Measurements from ENCODE around the gene CCDC70.
"Not testable (repeated sequence)": the region's sequence is repeated elsewhere in the genome, so short reads cannot be mapped to it uniquely, and the experiment has no call there.

The CCDC70 gene

DNA sequence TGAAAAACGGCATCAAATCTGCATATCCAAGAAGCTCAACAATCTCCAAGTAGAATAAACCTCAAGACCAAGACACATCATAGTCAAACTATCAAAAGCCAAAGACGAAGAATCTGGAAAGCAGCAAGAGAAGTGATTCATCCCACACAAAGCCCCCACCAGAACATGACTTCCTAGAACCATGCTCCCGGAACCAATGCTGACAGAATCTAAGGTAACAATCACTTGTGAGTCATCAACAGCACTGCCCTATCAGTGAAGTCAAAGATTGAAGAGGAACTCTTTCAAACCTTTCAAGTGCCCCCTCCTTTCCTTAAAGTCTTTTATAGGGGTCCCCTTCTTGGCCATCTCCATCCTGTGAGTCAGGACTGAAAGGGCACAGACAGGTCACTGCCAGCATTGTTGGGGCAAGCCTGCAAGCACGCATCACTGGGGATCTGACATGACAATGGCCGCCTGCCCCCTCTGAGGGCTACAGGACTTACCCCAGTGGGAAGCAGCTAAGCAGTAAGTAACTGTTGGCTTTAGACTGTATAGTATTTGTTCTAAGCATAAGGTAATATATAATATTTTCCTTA is at the start of gene CCDC70:
TSS of gene CCDC70 (plus strand) at position 247 of the 578 bp plus-strand sequence. CDS start 3,443 bp downstream, outside the sequence.
- DNase-seq = peak in 1 of 2 donors; percentile 16

DNA sequence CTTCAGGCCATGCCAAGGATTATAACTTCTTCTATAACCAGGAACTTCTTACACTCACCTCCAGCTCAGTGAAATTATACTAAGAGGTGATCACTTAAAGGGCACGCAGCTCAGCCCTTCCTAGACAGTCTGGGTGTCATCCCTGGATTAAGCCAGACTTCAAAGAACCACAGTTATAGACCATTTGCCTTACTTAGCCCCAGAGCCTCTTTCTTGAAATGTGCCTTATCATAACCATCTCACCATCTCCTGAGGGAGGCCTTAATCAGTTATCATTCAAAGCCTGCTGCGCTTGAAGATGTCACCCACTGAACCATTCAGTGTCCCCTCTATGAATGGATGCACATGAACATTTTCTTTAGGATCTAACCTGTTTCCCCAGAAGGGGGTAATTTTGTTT is 47.7 kb upstream of the CCDC70 start:
- DNase-seq = no peak

DNA sequence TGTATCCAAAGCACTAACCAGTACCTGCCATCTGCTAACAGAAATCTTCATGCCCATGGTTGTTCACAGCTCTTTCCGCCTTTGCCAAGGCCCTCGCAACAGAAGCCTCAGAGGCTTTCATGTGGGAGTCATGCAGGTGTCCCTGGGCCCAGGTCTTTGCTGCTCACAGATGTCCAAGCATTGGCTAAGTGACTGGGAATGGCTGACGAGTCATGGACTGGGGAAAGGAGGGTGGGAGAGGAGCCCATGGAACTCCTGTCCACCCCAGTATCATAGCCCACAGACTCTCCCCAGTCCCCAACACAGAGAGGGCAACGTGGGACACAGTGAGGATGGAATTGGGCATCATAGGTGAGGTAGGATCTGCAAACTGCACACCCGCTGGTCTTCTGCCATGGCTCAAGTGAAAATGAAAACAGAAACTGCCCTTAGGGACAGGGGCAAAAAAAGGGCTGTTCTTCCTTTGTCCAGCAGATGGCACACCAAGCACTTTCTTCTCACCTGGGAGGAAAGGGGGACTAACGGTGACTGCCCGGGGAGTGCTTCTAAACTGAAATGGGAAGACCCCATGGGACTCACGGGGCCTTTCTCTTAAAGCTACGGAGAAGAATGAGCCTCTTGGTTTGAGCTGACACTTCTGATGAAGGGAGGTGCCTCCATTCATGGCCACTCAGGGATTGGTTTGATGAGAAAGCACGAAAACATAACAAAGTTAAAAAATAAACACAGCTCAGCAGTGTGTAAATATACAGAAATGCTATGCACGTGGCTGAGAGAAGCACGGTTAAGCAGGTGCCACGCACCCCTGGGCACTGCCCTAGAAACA is 46.7 kb upstream of the CCDC70 start:
- peak; percentile 76 to 78 for DNase-seq

DNA sequence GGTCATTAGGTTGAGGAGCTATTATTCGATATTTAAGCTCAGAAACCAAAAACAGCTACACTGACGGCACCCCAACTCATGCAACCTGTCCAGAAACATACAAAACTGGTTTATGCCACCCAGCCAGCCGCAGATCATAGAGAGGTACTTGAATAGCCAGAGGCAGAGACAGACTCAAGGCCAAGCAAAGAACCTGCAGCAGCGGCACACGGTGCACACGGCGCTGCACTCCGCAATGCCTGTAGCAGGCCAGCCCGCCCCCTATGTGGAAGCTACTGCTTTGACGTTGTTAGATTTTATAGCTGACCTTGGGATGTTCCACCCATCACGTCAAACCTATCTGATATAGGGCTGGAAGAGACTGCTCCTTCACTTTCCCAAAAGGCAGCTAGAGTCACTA is 45.9 kb upstream of the CCDC70 start:
- DNase-seq = no peak

DNA sequence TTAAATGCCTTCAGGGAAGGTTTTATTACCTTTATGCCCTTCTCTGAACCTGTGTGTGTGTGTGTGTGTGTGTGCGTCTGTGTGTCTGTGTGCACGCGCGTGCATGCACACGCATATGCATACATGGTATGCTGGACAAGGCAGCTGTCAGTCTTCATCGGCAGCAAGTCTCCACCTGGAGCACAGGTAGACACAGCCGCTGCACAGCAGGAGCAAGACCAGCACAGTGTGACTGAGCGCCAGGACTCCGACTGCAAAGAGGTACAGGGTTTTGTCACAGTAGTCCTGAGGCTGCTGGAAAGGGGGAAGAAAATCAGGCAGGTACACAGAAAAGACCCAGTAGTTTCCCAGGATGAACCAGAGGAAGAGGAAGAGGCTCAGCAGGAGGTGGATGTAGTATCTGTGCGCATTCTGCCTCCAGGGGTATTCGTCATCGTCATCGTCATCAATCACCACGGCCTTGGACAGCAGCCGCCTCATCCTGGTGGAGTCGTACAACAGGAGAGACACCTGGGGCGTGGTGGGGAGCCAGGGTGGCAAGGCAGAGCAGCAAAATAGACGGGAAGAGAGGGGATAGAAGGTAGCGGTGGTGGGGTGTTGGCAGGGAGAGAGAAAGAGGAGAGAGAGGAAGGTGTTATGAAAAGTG is 45.0 kb upstream of the CCDC70 start:
- DNase-seq = no peak

DNA sequence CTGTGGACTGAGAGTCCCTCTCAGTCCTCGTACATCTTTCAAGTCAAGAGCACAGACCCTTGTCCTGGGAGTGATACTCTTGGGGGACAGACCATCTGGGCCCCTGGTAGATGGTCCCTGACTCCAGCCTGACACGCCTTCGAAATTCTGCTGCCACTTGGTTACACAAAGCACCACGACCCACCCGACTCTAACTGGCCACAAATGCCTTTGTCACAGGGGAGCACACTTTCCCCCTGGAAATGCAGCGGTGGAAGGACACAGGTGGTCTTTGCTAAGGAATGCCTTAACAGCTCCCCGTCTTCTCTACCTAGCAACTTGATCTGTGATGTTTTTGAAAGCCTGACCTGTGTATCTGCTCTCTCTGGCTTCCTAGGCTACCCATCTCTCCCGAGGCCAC is 44.1 kb upstream of the CCDC70 start:
- no peak for DNase-seq

DNA sequence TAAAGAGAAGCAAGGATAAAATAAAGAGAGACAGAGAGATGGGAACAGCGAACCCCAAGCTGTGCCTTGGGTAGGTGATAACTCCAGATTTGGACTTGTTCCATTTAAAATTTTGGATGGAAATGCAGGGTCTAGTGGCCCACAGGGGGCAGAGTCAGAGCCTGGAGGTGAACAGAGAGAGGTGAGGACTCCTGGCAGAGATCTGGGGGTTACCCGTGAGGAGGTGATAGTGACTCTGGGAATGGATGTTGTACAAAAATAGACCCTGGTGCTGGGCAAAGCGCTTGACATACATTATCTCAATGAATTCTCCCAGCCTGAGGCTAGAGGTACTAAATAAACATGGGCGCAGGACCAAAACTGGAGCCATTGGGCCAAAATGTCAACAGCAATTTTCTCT is 43.5 kb upstream of the CCDC70 start:
- DNase-seq = no peak

DNA sequence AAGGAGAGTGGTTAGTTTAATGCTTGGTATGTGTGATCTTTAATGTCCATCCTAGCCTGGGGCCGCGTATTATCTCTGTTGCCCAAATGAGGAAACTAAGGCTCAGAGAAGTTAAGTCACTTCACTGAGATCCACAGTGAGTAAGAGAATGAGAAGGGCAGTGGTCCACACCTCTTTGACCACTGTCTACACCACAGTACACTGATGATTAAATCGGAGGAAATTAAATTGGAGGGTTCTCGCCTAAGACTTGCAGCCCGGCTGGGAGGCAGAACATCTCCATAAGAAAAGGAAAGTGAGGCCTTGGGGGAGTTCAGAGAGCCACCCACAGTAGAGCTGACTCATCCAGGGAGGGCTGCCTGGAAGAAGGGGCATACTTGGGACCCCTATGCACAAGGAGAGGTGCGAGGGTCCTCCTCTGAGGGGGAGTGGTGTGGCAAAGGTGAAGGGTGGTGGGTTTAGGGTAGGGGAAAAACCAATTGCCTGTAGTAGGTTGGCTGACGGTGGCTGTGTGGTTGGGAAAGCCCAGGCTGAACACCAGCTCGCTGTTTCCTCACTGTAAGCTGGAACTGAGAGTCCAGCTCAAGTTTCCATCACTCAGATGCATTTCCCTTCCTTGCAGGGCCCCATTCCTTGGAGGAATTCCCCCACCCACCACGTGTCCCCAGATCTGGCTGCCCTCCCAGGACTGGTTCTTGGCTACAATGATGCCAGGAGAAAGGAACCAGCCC is 42.8 kb upstream of the CCDC70 start:
- peak; percentile 65 to 77 for DNase-seq

DNA sequence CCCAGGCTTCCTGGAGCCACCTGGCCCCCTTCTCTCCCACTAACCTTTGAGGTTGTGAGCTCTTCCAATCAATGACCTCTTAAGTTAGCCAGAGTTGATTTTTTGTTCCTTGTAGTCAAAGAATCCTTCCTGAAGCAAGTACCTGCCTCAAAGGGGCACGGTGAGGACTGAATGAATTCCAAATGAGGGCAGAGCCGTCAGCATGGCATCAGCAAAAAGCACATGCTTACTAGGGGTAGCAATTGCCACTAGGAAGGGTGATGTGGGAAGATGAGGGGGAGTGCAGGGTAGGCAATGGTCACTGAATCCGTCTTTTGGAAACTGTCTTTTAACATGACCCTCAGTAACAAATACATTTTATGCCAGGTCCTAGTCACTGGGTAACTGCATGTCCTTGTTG is 42.2 kb upstream of the CCDC70 start:
- no peak for DNase-seq

DNA sequence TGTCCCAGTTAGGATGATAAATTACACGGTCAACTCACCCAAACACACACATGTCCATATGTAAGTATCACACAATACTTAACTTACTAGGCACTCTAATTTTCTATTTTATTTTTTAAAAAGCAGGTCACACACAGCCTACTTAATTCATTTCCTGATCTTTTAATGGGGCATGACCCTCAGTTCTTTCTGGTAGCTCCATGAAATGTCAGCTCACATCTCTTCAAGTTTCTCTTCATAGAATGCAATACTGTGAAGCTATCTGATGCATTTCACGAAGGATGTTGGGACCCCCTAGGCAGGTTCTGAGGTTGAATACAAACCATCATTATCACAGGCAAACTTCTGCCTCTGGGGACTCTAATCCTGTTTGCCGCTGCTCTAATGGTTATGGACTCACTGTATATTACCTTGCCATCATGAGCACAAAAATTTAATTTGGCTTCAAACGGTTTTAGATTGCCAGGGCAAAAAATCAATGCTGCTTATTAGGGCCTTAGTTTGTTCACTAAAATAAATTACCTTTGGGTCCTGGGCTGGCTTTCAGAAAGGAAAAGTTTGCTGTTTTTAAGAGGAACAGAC is 41.7 kb upstream of the CCDC70 start:
- no peak for DNase-seq

DNA sequence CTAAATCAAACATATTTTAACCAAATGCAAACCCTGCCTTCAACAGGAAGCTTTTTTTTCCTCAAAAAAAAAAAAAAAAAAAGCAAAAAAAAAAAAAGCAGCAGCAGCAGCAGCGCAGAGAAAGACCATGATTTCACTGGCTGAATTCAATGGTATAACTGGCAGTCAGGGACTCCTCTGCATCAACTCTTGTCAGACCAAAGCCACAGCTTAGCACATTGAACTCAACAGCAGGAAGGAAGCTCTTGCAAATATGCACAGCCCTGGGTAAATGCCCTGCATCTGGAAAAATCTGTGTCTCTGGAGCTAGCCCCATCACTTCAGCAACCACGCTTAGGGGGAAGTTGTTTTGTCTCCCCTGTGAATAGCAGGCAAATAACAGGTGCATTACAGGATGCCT is 40.2 kb upstream of the CCDC70 start:
- no peak for DNase-seq

DNA sequence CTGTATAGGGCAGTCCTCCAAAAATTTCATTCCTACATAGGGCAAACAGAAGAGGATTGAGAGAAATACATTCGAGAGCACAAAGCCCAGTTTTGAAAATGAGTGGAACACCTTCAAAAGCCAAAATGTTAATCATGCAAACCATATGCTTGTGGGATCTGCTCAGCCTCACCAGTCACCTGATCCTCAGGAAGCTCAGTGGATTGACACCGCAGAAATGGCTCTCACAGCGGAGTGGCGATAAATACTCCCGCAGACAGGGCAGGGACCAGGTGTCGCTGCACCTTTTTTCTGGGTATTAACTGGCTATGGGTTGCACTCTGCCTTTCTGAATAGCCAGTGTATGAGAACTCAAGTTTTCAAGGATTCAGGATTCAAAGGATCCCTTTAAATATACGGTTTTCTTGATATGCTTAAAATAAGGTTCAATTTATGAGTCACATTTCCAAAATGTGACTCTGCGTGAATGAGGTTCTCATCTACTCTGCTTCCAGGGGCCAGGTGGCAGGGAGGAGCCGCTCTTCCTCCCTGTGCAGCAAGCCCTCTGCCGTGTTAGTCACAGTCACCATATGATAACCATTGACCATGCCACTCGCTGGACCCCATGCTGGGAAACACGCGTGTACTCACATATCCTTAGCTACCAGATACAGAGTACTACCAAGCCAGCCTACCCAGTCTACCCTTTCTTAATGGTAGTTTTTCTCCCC is 39.5 kb upstream of the CCDC70 start:
- no peak for DNase-seq

DNA sequence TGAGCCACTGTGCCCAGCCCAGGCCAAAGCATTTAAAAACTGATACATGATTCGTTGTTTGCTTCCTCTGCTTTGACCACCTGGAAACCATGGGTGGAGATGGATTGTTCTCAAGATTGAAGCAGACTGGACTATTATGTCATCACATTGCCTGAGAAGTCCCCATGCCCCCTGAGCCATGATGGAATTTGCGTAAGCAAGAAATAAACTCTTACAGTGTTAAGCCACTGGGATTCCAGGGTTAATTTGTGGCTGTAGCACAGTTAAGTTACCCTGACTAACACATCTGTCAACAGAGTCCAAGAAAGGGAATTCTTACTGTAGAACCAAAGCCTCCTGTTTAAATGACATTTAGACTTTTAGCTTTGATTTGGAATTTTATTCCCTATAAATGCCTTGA is 38.4 kb upstream of the CCDC70 start:
- no peak for DNase-seq

DNA sequence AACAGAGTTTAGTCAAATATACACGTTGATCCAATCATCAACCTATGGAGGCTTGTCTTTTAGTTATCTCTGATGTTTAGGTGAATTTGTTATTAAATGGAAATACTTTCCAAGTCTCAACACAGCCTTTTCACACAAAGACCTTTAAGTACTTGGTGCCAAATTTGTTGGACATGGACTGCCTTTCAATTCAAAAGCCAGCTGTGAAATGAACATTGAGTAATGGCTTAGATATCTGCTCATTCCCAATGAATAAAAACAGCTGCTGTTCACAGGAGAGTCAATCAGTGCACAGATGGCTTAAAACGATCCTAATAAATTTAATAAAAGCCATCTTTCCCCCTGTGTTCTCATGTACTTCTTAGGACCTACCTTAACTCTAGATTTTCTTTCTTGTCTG is 37.9 kb upstream of the CCDC70 start:
- no peak for DNase-seq

DNA sequence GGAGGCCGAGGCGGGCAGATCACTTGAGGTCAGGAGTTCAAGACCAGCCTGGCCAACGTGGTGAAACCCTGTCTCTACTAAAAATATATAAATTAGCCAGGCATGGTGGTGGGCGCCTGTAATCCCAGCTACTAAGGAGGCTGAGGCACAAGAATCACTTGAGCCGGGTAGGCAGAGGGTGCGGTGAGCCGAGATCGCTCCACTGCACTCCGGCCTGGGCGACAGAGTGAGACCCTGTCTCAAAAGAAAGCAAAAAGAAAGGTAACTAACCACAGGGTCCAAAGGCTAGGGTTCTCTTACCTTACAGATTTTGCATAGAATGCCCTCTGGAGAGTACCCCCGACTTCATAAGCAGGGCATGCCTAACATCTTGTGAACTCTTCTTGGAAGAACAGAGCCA is 37.1 kb upstream of the CCDC70 start:
- not testable (repeated sequence) for DNase-seq

DNA sequence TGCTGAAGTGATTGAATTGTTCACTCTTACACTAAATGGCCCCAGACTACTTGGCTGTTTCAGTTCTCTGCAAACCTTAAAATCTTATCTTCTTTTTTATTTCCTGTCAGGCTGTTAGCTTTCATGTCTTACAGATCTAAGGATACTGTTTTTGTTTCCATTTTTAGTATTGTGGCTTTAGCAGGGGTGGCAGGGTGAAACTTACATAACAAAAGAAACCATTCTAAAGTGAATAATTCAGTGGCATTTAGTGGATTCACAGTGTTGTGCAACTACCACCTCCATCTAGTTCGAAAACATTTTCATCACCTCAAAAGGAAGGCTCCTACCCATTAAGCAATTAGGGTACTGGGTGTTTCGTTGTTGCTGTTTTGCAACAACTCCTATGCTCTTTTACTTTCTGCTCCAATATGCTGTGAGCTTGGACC is 36.6 kb upstream of the CCDC70 start:
- no peak for DNase-seq

DNA sequence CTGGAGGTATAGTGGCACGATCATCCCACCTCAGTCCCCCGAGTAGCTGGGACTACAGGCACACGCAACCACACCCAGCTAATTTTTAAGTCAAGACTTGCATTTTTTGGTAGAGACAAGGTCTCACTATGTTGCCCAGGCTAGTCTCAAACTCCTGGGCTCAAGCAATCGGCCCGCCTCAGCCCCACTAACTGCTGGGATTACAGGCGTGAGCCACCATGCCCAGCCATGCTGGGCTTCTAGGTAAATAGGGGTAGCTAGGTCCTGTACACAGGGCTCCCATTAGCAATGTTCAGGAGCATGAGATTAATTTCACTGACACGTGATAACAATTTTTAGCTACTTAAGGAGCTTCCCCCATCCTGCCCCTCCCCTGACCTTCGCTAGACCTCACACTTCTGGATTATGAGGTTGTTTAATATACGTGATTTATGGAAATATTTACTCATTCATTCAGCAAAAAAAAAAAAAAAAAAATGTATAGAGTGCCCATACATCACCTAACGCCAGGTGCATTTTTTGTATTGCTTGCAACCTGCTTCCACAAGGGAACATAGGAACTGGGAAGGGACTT is 36.0 kb upstream of the CCDC70 start:
- DNase-seq = no peak

DNA sequence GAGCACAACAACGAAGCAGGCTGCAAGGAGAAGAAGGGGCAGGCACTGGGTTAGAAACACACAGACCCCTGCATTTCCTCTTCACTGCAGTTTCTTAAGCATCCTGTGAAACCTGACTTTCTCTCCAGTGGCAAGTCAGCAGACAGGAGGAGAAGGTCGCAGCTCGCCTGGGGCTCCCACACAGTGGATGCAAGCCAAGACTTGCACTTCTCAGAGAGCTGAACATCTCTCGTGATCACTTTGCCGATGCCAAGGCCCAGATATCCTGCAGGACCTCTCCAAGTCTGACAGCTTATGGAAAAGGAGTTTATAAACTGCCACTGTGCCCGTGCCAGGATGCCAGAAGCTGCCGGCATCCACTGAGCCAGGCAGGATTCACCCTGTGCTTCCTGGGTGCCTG is 35.2 kb upstream of the CCDC70 start:
- no peak for DNase-seq

DNA sequence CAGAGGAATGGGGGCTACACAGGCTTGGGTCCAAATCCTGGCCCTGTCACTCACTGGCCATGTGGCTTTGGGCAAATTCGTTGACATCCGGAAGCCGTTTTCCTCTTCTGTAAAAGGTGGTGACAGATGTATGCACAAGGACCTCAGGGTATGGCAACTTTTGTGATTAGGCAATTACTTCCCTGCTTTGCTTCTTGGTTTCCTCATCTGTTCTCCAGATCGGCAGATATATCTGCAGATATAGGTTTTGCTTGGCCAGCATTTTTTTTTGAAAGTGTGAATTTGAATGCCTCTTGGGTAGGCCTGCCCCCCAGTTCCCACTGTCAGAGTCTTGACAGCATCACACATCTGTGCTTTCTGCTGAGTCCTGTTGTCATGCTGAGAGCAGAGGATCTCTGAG is 34.5 kb upstream of the CCDC70 start:
- DNase-seq = no peak

DNA sequence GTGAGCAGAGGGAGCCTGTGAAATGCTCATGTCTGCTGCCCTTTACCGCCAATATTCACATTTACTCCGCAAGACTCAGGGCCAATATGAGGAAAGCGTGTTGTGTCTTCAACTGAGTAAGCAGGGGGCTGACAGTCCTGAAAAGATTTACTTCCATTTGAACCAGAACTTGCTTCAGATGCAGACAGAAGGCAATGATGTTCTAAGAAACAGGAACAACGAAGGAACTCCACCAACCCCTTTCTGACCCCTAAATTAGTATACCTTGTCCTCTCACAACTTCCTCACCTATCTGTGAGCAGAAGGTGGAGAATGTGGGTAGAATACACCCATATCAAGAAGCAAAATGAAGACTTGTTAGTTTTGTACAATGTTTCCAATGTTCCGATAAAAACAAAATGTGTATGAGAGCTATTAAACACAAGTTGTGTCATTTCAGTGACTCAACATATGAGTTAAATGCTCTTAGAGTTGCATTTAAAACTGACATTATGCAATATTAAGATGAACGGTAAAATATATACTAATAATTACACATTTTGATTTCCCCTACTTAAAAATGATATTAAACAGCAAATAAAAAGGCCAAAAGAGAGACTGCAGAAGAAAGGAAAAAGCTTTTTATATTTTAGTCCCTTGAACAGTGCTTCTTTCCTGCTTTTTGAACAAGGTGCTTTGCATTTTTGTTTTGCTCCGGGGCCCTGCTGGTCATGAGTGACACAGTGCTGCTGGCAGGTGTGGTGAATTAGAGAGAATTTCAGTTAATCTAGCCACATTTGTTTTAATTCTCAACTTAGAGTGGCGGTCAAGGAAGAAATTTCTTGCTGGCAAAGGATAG is 32.8 kb upstream of the CCDC70 start:
- DNase-seq = no peak

DNA sequence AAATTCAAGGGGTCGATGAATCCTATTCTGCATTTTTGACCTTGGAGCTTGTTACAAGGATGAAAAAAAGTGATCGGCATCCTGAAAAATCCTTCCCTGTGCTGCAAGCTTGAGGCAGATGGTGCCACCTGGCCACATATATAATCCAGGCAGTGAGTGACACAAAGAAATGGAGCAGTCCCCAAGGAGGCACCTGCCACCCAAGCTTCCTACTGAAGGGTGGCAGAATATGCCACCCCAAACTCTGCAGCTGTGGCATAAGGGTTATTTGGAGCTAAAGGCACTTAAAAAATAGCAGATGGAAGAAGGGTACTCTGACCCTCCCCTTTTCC is 32.2 kb upstream of the CCDC70 start:
- DNase-seq = no peak
